Measurements from ENCODE around the gene CNIH1. TPM values are rescaled to one million over a fixed set of nuclear protein-coding genes. Genes with fewer than 3 reads are reported as not detected.
"Not testable (repeated sequence)": the region's sequence is repeated elsewhere in the genome, so short reads cannot be mapped to it uniquely, and the experiment has no call there.

The CNIH1 gene
- total RNA-seq, 4 donors from 2014 or later: 95.1 to 204 (median 164) TPM

GRCh38 chr14:54465654-54466053, 24.5 kb upstream of the CNIH1 start:
- H3K4me1 ChIP-seq: no peaks in the 10 kb centered on the region
- WGBS, 2 donors: 68 to 77% methylated on average over 4 of the region's 4 CpGs
- no peak for DNase-seq
- H3K36me3 ChIP-seq: no peaks in the 10 kb centered on the region
- TF ChIP-seq CTCF (IDR thresholded peaks at IDR 0.05): no peak
- no peak for TF ChIP-seq POLR2A (IDR thresholded peaks at IDR 0.05)
- intact Hi-C loops (cut with DNase I): no loop called here
- H3K4me3 ChIP-seq: no peak overlapping the region
- no peak overlapping the region for H3K27ac ChIP-seq
- no peaks in the 10 kb centered on the region for H3K27me3 ChIP-seq
- H3K9me3 ChIP-seq: peaks cover 0 to 12% (median 0%) of the 10 kb centered on the region in 3 donors

GRCh38 chr14:54462048-54462447, 20.9 kb upstream of the CNIH1 start:
- 15 to 30% methylated on average over 5 of the region's 5 CpGs for WGBS, 2 donors

GRCh38 chr14:54459106-54459505, 17.9 kb upstream of the CNIH1 start:
- H3K4me3 ChIP-seq: no peak overlapping the region

More at GRCh38 chr14:54462048-54462447, 20.9 kb upstream of the CNIH1 start:
- H3K4me1 ChIP-seq: no peaks in the 10 kb centered on the region
- H3K27me3 ChIP-seq: no peaks in the 10 kb centered on the region
- no peak overlapping the region for H3K27ac ChIP-seq
- H3K4me3 ChIP-seq: no peak overlapping the region
- peaks cover 0 to 2% (median 0%) of the 10 kb centered on the region in 3 donors for H3K9me3 ChIP-seq
- intact Hi-C loops (cut with DNase I): no loop called here
- DNase-seq: no peak
- TF ChIP-seq POLR2A (IDR thresholded peaks at IDR 0.05): no peak
- TF ChIP-seq CTCF (IDR thresholded peaks at IDR 0.05): no peak
- no peaks in the 10 kb centered on the region for H3K36me3 ChIP-seq

DNA sequence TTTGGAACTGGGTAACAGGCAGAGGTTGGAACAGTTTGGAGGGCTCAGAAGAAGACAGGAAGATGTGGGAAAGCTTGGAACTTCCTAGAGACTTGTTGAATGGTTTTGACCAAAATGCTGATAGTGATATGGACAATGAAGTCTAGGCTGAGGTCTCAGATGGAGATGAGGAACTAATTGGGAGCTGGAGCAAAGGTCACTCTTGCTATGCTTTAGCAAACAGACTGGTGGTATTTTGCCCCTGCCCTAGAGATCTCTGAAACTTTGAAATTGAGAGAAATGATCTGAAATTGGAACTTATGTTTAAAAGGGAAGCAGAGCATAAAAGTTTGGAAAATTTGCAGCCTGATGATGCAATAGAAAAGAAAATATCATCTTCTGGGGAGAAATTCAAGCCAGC, 17.4 kb upstream of the CNIH1 start:
- H3K36me3 ChIP-seq; H3K9me3 ChIP-seq; H3K4me1 ChIP-seq; H3K4me3 ChIP-seq; H3K27me3 ChIP-seq; DNase-seq; H3K27ac ChIP-seq; intact Hi-C loops (cut with DNase I): not testable (repeated sequence)

More at GRCh38 chr14:54459106-54459505, 17.9 kb upstream of the CNIH1 start:
- intact Hi-C loops (cut with DNase I): no loop called here
- Histone ChIP-seq H3K27me3 (no peaks in the 10 kb centered on the region), H3K36me3 (no peaks in the 10 kb centered on the region), H3K27ac (no peak overlapping the region), H3K4me1 (peaks cover 0 to 3% (median 0%) of the 10 kb centered on the region in 3 donors), H3K9me3 (no peaks in the 10 kb centered on the region)
- 93% methylated on average over 3 of the region's 3 CpGs; no CpG with 5 or more reads in 1 of the 2 donors for WGBS, 2 donors
- no peak for DNase-seq
- TF ChIP-seq CTCF (IDR thresholded peaks at IDR 0.05): no peak
- no peak for TF ChIP-seq POLR2A (IDR thresholded peaks at IDR 0.05)

DNA sequence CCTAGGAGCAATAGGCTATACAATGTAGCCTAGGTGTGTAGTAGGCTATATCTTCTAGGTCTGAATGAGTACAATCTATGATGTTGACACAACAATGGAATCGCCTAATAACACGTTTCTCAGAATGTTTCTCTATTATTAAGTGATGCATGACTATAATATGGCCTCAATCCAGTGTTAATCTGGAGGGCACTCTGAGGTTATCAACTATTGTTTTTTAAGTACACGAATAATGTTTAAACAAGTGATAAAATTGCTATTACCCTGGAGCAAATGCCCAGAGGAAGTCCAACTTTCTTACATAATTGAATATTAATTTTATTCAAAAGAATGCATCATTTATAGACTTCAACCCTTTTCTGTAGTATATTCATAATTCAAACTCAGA, 16.4 kb upstream of the CNIH1 start:
- DNase-seq: no peak
- H3K36me3 ChIP-seq: no peaks in the 10 kb centered on the region
- no peak for TF ChIP-seq POLR2A (IDR thresholded peaks at IDR 0.05)
- no peak for TF ChIP-seq CTCF (IDR thresholded peaks at IDR 0.05)
- H3K27me3 ChIP-seq: no peaks in the 10 kb centered on the region
- WGBS, 2 donors: 31 to 44% methylated on average over 3 of the region's 3 CpGs
- no peak overlapping the region for H3K4me3 ChIP-seq
- H3K4me1 ChIP-seq: peaks cover 0 to 16% (median 0%) of the 10 kb centered on the region in 3 donors
- H3K9me3 ChIP-seq: no peaks in the 10 kb centered on the region
- intact Hi-C loops (cut with DNase I): no loop called here
- H3K27ac ChIP-seq: no peak overlapping the region

DNA sequence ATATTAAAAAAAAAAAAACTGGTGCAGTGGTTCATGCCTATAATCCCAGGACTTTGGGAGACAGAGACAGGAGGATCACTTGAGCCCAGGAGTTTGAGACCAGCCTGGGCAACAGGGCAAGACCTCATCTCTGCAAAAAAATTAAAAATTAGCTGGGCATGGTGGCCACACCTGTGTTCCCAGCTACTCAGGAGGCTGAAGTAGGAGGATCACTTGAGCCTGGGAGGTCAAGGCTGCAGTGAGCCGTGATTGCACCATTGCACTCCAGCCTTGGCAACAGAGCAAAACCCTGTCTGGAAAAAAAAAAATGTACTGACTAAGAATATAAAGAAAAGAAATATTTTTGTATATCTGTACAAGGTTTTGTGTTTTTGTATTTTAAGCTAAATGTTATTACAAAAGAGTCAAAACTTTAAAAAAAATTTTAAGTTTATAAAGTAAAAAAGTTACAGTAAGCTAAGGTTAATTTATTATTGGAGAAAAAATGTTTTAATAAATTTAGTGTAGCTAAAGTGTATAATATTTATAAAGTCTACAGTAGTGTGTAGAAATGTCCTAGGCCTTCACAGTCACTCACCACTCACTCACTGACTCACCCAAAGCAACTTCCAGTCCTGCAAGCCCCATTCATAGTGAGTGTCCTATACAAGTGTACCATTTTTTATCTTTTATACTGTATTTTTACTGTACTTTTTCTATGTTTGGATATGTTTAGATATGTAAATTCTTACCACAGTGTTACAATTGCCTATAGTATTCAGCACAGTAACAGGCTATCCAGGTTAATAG, 15.8 kb upstream of the CNIH1 start:
- H3K36me3 ChIP-seq; H3K27me3 ChIP-seq; H3K9me3 ChIP-seq; intact Hi-C loops (cut with DNase I); H3K4me3 ChIP-seq; H3K27ac ChIP-seq; DNase-seq: not testable (repeated sequence)
- peaks cover 0 to 16% (median 0%) of the 10 kb centered on the region in 3 donors for H3K4me1 ChIP-seq
- WGBS, 2 donors: 68 to 82% methylated on average over 1 of the region's 1 CpG
